ENCODE measurements around the gene TKTL1. TPM values are rescaled to one million over a fixed set of nuclear protein-coding genes. Genes with fewer than 3 reads are reported as not detected.
A peak's percentile ranks its signal among the peaks of the same experiment; 100 is the strongest.

TKTL1 gene
- total RNA-seq, 1 donor from 2014 or later, result not detected

GRCh38 chrX:154378059-154378798, 82.6 kb downstream of the TKTL1 start:
- peak; percentile 81 for DNase-seq (ENCODE audit: low spot score)

GRCh38 chrX:154378799-154379568, 83.4 kb downstream of the TKTL1 start, which contains the start of gene EMD:
Gene EMD (plus strand): TSS chrX:154379295. CDS start chrX:154379485, 190 bp downstream.
- DNase-seq (ENCODE audit: low spot score), result peak; percentile 97

DNA sequence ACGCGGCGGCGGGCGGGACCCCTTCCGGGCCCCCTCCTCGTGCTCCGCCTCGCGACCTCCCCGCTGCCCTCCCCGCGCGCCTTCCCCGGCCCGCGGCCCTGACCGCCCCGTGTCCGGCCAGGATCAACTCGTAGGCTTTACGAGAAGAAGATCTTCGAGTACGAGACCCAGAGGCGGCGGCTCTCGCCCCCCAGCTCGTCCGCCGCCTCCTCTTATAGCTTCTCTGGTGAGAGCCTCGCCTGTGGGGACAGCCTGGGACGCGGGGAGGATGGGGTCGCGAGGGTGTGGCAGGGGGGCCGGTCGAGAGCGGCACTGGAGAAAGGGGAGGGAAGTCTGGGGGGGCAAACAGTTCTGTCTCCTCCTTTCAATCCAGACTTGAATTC, 84.0 kb downstream of the TKTL1 start:
- DNase-seq (ENCODE audit: low spot score), result no peak

Other genes starting within 250 kb of the TKTL1 start
- 105 TPM for gene MECP2, start 198.1 kb upstream of the TKTL1 start, total RNA-seq
- not detected for gene OPN1LW, start 151.6 kb upstream of the TKTL1 start, total RNA-seq
- not detected for gene OPN1MW, start 113.2 kb upstream of the TKTL1 start, total RNA-seq
- not detected for gene OPN1MW2, start 76.0 kb upstream of the TKTL1 start, total RNA-seq
- gene OPN1MW3, start 38.2 kb upstream of the TKTL1 start, total RNA-seq, result not detected
- not detected for gene TEX28, start 671 bp upstream of the TKTL1 start, total RNA-seq
- gene FLNA, start 78.8 kb downstream of the TKTL1 start, total RNA-seq, result 2,361 TPM
- 80.4 TPM for gene EMD, start 83.5 kb downstream of the TKTL1 start, total RNA-seq
- 3,238 TPM for gene RPL10, start 102.6 kb downstream of the TKTL1 start, total RNA-seq
- 27.0 TPM for gene DNASE1L1, start 113.5 kb downstream of the TKTL1 start, total RNA-seq
- 49.5 TPM for gene TAFAZZIN, start 115.7 kb downstream of the TKTL1 start, total RNA-seq
- 120 TPM for gene ATP6AP1, start 132.9 kb downstream of the TKTL1 start, total RNA-seq
- 126 TPM for gene GDI1, start 141.4 kb downstream of the TKTL1 start, total RNA-seq
- gene FAM50A, start 148.3 kb downstream of the TKTL1 start, total RNA-seq, result 48.6 TPM
- 54.0 TPM for gene PLXNA3, start 162.5 kb downstream of the TKTL1 start, total RNA-seq
- gene LAGE3, start 183.5 kb downstream of the TKTL1 start, total RNA-seq, result 17.5 TPM
- 20.4 TPM for gene UBL4A, start 190.8 kb downstream of the TKTL1 start, total RNA-seq
- gene SLC10A3, start 194.8 kb downstream of the TKTL1 start, total RNA-seq, result 23.4 TPM
- 46.3 TPM for gene FAM3A, start 220.4 kb downstream of the TKTL1 start, total RNA-seq

Data from ureter (tissue), 1 donor.